ENCODE measurements around the gene MIA3. TPM values are rescaled to one million over a fixed set of nuclear protein-coding genes. Genes with fewer than 3 reads are reported as not detected.
"Not testable (repeated sequence)": the region's sequence is repeated elsewhere in the genome, so short reads cannot be mapped to it uniquely, and the experiment has no call there.

Gene MIA3
- total RNA-seq, 1 experiment from 2014 or later = 50.8 TPM

DNA sequence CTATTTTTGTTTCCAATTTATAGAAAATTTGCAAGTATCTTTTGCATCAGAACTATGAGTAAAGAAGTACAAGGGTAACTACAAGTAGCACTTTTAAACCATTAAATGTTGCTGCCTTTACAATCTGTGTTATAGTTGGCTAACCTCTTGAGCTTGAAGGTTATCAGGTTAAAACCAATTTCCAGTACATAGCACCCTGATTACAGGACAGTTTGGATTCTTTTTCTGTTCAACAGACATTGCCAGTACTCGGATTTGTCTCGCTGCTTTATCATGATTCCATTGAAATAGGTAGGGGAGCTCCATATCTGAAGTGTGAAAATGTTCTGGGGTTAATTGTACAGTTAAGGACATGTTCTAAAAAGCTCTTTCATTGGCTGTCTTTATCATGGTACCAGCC is 40.0 kb downstream of the MIA3 start:
- POLR2A ChIA-PET (ENCODE audit: unreplicated experiment) = no interaction called here
- Histone ChIP-seq H3K4me1 (ENCODE audit: insufficient read depth, low read length) (no peaks in the 10 kb centered on the region), H3K79me2 (ENCODE audit: low read length) (no peaks in the 10 kb centered on the region), H4K20me1 (ENCODE audit: low read length) (no peaks in the 10 kb centered on the region), H3K4me3 (ENCODE audit: low read length) (no peak overlapping the region), H3F3A (ENCODE audit: low read length, unreplicated experiment) (no peaks in the 10 kb centered on the region), H3K4me2 (ENCODE audit: low read length) (no peak overlapping the region), H3K36me3 (ENCODE audit: low read depth, low read length) (peaks cover 91% of the 10 kb centered on the region), H3K9me3 (ENCODE audit: low read length) (no peaks in the 10 kb centered on the region), H3K27ac (ENCODE audit: low read length) (no peak overlapping the region), H2AFZ (ENCODE audit: low read length) (no peak overlapping the region), H3K9me2 (replicated peaks; ENCODE audit: low read length) (no peaks in the 10 kb centered on the region), H3K9ac (ENCODE audit: low read length) (no peak overlapping the region), H3K27me3 (ENCODE audit: low read length) (no peaks in the 10 kb centered on the region)
- DNase-seq (no peak), ATAC-seq (no peak)
- no TSS peak for BruUV-seq (replicated peaks)
- CTCF ChIA-PET = no interaction called here
- TF ChIP-seq, protein P1, sequence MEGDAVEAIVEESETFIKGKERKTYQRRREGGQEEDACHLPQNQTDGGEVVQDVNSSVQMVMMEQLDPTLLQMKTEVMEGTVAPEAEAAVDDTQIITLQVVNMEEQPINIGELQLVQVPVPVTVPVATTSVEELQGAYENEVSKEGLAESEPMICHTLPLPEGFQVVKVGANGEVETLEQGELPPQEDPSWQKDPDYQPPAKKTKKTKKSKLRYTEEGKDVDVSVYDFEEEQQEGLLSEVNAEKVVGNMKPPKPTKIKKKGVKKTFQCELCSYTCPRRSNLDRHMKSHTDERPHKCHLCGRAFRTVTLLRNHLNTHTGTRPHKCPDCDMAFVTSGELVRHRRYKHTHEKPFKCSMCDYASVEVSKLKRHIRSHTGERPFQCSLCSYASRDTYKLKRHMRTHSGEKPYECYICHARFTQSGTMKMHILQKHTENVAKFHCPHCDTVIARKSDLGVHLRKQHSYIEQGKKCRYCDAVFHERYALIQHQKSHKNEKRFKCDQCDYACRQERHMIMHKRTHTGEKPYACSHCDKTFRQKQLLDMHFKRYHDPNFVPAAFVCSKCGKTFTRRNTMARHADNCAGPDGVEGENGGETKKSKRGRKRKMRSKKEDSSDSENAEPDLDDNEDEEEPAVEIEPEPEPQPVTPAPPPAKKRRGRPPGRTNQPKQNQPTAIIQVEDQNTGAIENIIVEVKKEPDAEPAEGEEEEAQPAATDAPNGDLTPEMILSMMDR (conservative IDR thresholded peaks at IDR 0.05; ENCODE audit: low read depth, low read length) = no peak
- TF ChIP-seq EZH2phosphoT487 (IDR thresholded peaks at IDR 0.05; ENCODE audit: borderline replicate concordance, low read length) = no peak
- TF ChIP-seq EZH2 (IDR thresholded peaks at IDR 0.05; ENCODE audit: low read length, unreplicated experiment) = no peak
- intact Hi-C loops (cut with micrococcal nuclease) = no loop called here

DNA sequence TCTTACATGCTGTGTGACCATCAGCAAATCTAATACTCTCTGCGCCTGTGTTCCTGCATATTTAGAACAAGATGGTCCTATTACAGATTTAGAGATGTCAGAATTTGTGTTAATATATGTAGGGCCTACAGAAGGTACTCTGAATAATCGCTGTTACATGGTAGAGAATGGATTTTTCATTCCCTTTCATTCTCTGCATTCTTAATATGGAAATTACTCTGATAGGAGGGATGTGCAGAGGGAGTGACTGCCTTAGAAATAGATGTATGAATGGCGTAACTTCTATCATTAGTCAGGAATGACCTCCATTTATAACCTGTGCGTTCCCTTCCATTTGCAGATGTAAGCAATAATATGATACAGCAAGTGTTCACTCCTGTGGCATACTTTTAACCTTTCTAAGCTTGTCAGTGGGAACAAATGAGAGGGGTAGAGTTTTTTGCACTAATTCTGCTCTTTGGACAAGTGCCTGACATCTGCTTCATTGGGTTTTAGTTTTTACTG is 45.6 kb downstream of the MIA3 start:
- H3K36me3 ChIP-seq (ENCODE audit: low read depth, low read length) = peaks cover 89% of the 10 kb centered on the region
- intact Hi-C loops (cut with micrococcal nuclease) = no loop called here

DNA sequence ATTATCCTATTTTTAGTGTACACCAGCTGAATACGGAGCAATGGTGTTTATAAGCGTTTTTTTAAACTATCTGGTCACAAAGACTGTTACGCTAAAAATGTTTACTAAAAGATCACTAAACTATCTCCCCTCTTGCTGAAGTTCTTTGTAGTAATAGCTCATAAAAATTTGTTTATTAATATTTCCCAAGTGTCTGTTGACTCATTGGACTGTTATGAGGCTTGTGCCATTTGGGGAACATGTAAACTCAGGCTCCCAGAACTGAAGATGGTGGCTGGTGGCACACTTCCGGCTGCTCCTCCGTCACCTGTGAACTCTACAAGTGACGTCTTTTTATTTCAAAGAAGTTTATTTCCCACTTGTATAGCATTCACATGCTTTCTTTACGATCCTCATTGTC is 48.1 kb downstream of the MIA3 start:
- no peaks in the 10 kb centered on the region for H3K4me1 ChIP-seq (ENCODE audit: insufficient read depth, low read length)
- DNase-seq = no peak
- ChIA-PET POLR2A (ENCODE audit: unreplicated experiment) (interaction anchor here (0.6 kb wide), 1 partner anchor 1618 kb away, joined by 3 read pairs; no protein-coding TSS in a partner anchor), CTCF (no interaction called here)
- H3K79me2 ChIP-seq (ENCODE audit: low read length) = no peaks in the 10 kb centered on the region
- H4K20me1 ChIP-seq (ENCODE audit: low read length) = no peaks in the 10 kb centered on the region
- H3K4me3 ChIP-seq (ENCODE audit: low read length) = no peak overlapping the region
- H3K36me3 ChIP-seq (ENCODE audit: low read depth, low read length) = peaks cover 69% of the 10 kb centered on the region
- no peak overlapping the region for H3K9ac ChIP-seq (ENCODE audit: low read length)
- no peak for TF ChIP-seq EZH2 (IDR thresholded peaks at IDR 0.05; ENCODE audit: low read length, unreplicated experiment)
- no peak for TF ChIP-seq EZH2phosphoT487 (IDR thresholded peaks at IDR 0.05; ENCODE audit: borderline replicate concordance, low read length)
- no peak overlapping the region for H3K4me2 ChIP-seq (ENCODE audit: low read length)
- H3K27me3 ChIP-seq (ENCODE audit: low read length) = no peaks in the 10 kb centered on the region
- BruUV-seq (replicated peaks) = no TSS peak
- no peak overlapping the region for H3K27ac ChIP-seq (ENCODE audit: low read length)
- H3F3A ChIP-seq (ENCODE audit: low read length, unreplicated experiment) = no peaks in the 10 kb centered on the region
- no peak for ATAC-seq
- no peaks in the 10 kb centered on the region for H3K9me3 ChIP-seq (ENCODE audit: low read length)
- H2AFZ ChIP-seq (ENCODE audit: low read length) = no peak overlapping the region
- intact Hi-C loops (cut with micrococcal nuclease) = no loop called here
- H3K9me2 ChIP-seq (replicated peaks; ENCODE audit: low read length) = no peaks in the 10 kb centered on the region

More for the DNA sequence above, 45.6 kb downstream of the MIA3 start:
- Histone ChIP-seq H3K9ac (ENCODE audit: low read length) (no peak overlapping the region), H3K4me1 (ENCODE audit: insufficient read depth, low read length) (no peaks in the 10 kb centered on the region), H3K4me3 (ENCODE audit: low read length) (no peak overlapping the region), H3K27me3 (ENCODE audit: low read length) (no peaks in the 10 kb centered on the region), H3K9me2 (replicated peaks; ENCODE audit: low read length) (no peaks in the 10 kb centered on the region), H3F3A (ENCODE audit: low read length, unreplicated experiment) (no peaks in the 10 kb centered on the region), H4K20me1 (ENCODE audit: low read length) (no peaks in the 10 kb centered on the region), H3K27ac (ENCODE audit: low read length) (no peak overlapping the region), H3K9me3 (ENCODE audit: low read length) (no peaks in the 10 kb centered on the region), H3K4me2 (ENCODE audit: low read length) (no peak overlapping the region), H2AFZ (ENCODE audit: low read length) (no peak overlapping the region), H3K79me2 (ENCODE audit: low read length) (no peaks in the 10 kb centered on the region)
- ChIA-PET CTCF (no interaction called here), POLR2A (ENCODE audit: unreplicated experiment) (interaction anchor here (0.5 kb wide), 1 partner anchor 198 kb away, joined by 3 read pairs; no protein-coding TSS in a partner anchor)
- ATAC-seq (no peak), DNase-seq (no peak)
- no TSS peak for BruUV-seq (replicated peaks)
- TF ChIP-seq, protein P1 (conservative IDR thresholded peaks at IDR 0.05; ENCODE audit: low read depth, low read length) = no peak
- TF ChIP-seq EZH2phosphoT487 (IDR thresholded peaks at IDR 0.05; ENCODE audit: borderline replicate concordance, low read length) (no peak), EZH2 (IDR thresholded peaks at IDR 0.05; ENCODE audit: low read length, unreplicated experiment) (no peak)

DNA sequence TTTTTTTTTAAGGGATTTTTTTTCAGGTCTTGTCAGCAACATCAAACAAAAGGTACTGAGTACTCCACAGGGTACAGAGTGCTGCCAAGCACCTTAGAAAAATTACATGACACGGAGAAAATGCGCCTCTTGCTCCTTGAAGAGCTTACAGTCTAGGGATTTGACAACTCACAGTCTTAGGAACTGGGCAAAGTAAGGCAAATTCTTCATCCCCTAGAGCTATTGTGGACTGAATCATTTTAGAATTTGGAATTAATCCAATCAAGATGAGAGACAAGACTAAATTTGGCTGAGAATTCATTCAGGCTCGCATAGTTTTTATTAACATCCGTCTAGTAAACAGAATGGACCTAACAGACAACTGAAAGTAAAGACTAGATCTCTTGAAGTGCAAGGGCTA is 50.3 kb downstream of the MIA3 start:
- CTCF ChIA-PET; H4K20me1 ChIP-seq (ENCODE audit: low read length); H3K27me3 ChIP-seq (ENCODE audit: low read length); H3K27ac ChIP-seq (ENCODE audit: low read length); H3K9me2 ChIP-seq (replicated peaks; ENCODE audit: low read length); BruUV-seq (replicated peaks); H3K4me2 ChIP-seq (ENCODE audit: low read length); H3K9ac ChIP-seq (ENCODE audit: low read length); POLR2A ChIA-PET (ENCODE audit: unreplicated experiment); H3K4me3 ChIP-seq (ENCODE audit: low read length); DNase-seq; intact Hi-C loops (cut with micrococcal nuclease); H3F3A ChIP-seq (ENCODE audit: low read length, unreplicated experiment); H3K9me3 ChIP-seq (ENCODE audit: low read length); H3K4me1 ChIP-seq (ENCODE audit: insufficient read depth, low read length); H2AFZ ChIP-seq (ENCODE audit: low read length); H3K79me2 ChIP-seq (ENCODE audit: low read length): not testable (repeated sequence)
- ATAC-seq = peak; percentile 73
- peaks cover 62% of the 10 kb centered on the region for H3K36me3 ChIP-seq (ENCODE audit: low read depth, low read length)

DNA sequence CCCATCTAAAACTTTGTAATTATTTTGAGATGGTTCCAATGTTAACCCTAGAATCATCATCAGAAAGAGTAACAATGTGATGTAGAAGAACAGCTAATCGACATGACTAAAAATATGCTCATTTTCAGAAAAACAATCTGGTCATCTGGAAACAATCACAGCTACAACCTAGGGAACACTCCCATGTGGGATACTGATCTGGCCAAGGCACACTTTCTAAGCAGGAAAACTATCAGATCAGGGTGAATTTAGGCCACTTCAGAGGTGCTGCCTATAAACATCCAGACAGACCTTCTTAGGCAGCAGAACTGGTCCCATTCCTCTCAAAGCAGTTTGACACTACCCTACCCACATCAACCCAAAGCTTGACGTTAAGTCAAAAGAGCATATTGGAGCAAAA is 51.2 kb downstream of the MIA3 start:
- H3K27ac ChIP-seq (ENCODE audit: low read length); intact Hi-C loops (cut with micrococcal nuclease); DNase-seq; H4K20me1 ChIP-seq (ENCODE audit: low read length); H3K4me1 ChIP-seq (ENCODE audit: insufficient read depth, low read length); H3K9me2 ChIP-seq (replicated peaks; ENCODE audit: low read length); H3K4me3 ChIP-seq (ENCODE audit: low read length); CTCF ChIA-PET; H3K9me3 ChIP-seq (ENCODE audit: low read length); H3K9ac ChIP-seq (ENCODE audit: low read length); H3K79me2 ChIP-seq (ENCODE audit: low read length); H3F3A ChIP-seq (ENCODE audit: low read length, unreplicated experiment); H3K4me2 ChIP-seq (ENCODE audit: low read length); POLR2A ChIA-PET (ENCODE audit: unreplicated experiment); H3K27me3 ChIP-seq (ENCODE audit: low read length); H2AFZ ChIP-seq (ENCODE audit: low read length); ATAC-seq: not testable (repeated sequence)
- TSS peak; percentile 1 for BruUV-seq (replicated peaks)
- H3K36me3 ChIP-seq (ENCODE audit: low read depth, low read length) = peaks cover 55% of the 10 kb centered on the region
